Left ventricle myocardium inferior (tissue), 1 donor: ENCODE data around the gene IGF2BP1. TPM values are rescaled to one million over a fixed set of nuclear protein-coding genes. Genes with fewer than 3 reads are reported as not detected.

Source experiments
- DNase-seq: peaks from one replicate; pipeline ENCODE4 v3.0.0-alpha.2; 2020
- H3K27ac ChIP-seq: fragments of 200-600 bp; replicated peaks from 2 replicates; pipeline ENCODE4 v1.8.0; 2021
- H3K27me3 ChIP-seq: fragments of 200-600 bp; 2 replicates; pipeline ENCODE4 v1.8.0; 2021; ENCODE audit warnings: low read depth
- H3K36me3 ChIP-seq: fragments of 200-600 bp; 2 replicates; pipeline ENCODE4 v1.8.0; 2021
- H3K4me1 ChIP-seq: fragments of 200-600 bp; 2 replicates; pipeline ENCODE4 v1.8.0; 2021
- H3K4me3 ChIP-seq: fragments of 200-600 bp; 2 replicates; pipeline ENCODE4 v1.8.0; 2021; ENCODE audit warnings: mild to moderate bottlenecking, moderate library complexity
- H3K9me3 ChIP-seq: fragments of 200-600 bp; replicated peaks from 2 replicates; pipeline ENCODE4 v1.8.0; 2021
- CTCF ChIP-seq: fragments of 200-600 bp; IDR thresholded peaks from 2 replicates; pipeline ENCODE4 v1.8.0; 2021; ENCODE audit warnings: antibody characterized with exemption, mild to moderate bottlenecking, borderline replicate concordance
- intact Hi-C: fragments of 100-400 bp; cut with micrococcal nuclease; formaldehyde crosslinking; loops from one replicate; pipeline ENCODE4 v1.11.0; 2022
- long read RNA-seq: library from polyadenylated mRNA; unstranded; transcript quantifications from one replicate; pipeline ENCODE4 v2.0.0, GENCODE V29; 2021
- total RNA-seq: library from RNA; stranded (reverse); fragmentation: NEBNext Ultra II Directional; extraction: Animal tissue kit (Norgen Biotek cat#: 25700); gene quantifications from one replicate; pipeline ENCODE4 v1.2.1, GENCODE V29; 2021
- donor health status: DM: no; HTN: yes; CAD: no; lungs with severe emphysema.

IGF2BP1 gene
- total RNA-seq: not detected
- long read RNA-seq: 0 reads

- no peak for DNase-seq
- Histone ChIP-seq H3K4me3 (peak within 1 kb of the TSS; percentile 50), H3K27ac (no peak within 1 kb of the TSS), H3K36me3 (no peaks in the 10 kb centered on the region), H3K9me3 (no peaks in the 10 kb centered on the region), H3K27me3 (peaks cover 100% of the 10 kb centered on the region), H3K4me1 (peaks cover 31% of the 10 kb centered on the region)
- no peak for TF ChIP-seq CTCF
- intact Hi-C loops: no loop called here
Observed at GRCh38 chr17:48997103-48997826, at the start of gene IGF2BP1. IGF2BP1 (plus strand) TSS chr17:48997385; CDS start chr17:48997746, 361 bp downstream.

DNA sequence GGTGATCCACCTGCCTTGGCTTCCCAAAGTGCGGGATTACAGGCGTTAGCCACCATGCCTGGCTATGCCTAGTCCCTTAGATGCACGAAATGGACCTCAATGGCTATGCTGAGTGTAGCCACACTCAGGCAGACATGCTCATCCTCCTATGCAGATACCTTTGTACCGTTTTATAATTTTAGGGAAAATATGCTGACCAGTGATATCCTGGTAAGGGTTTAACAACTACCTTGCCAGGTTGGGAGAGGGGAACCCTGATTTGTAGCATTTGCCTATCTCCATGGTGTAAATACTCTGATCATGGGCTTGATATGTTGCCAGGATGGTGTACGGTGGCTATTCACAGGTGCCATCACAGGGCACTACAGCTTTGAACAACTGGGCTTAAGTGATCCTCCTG is 45.6 kb upstream of the IGF2BP1 start:
- Histone ChIP-seq H3K4me3 (no peak overlapping the region), H3K36me3 (no peaks in the 10 kb centered on the region), H3K9me3 (no peaks in the 10 kb centered on the region), H3K4me1 (no peaks in the 10 kb centered on the region), H3K27me3 (peaks cover 67% of the 10 kb centered on the region), H3K27ac (no peak overlapping the region)
- intact Hi-C loops: no loop called here
- TF ChIP-seq CTCF: no peak
- no peak for DNase-seq

DNA sequence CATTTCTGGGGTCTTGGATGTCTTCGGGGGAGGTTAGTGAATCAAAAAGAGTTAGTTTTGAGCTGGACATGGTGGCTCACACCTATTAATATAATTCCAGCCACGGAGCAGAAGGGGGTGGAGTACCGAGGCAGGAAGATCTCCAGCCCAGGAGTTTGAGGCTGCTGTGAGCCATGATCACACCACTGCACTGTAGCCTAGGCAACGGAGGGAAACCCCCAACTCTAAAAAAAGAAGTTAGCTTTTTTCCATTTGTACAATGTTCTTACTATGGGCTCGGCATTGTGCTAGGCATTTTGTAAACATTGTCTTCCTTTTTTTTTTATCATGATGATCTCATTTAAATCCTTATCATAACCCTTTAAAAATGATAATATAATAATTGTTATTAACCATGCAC is 44.3 kb upstream of the IGF2BP1 start:
- Histone ChIP-seq H3K36me3 (no peaks in the 10 kb centered on the region), H3K4me1 (no peaks in the 10 kb centered on the region), H3K4me3 (no peak overlapping the region), H3K27me3 (peaks cover 81% of the 10 kb centered on the region), H3K9me3 (no peaks in the 10 kb centered on the region), H3K27ac (no peak overlapping the region)
- intact Hi-C loops: no loop called here
- no peak for DNase-seq
- TF ChIP-seq CTCF: no peak

DNA sequence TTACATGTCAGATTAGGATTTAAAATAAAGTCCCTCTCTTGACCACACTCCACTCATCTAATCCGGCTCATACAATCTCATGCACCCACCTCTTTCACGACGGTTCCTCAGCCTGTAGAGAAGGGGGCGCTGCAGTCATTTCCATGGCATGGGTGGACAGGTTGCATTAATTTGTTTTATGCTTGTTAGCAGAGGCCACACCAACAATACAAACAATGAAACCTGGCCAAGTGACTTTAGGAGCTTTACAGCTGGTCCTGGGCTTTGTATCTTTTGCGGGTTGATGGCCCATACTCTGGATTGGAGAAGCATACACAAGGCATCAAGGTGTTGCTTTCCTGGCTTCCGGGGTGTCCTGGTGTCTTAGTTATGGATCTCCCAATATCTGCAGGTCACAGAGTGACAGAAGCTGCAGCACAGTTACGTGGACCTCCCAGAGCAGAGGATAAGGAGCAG is 42.9 kb upstream of the IGF2BP1 start:
- no peak overlapping the region for H3K27ac ChIP-seq
- no peak for TF ChIP-seq CTCF
- peaks cover 92% of the 10 kb centered on the region for H3K27me3 ChIP-seq
- H3K4me3 ChIP-seq: no peak overlapping the region
- no peaks in the 10 kb centered on the region for H3K4me1 ChIP-seq
- H3K36me3 ChIP-seq: no peaks in the 10 kb centered on the region
- intact Hi-C loops: no loop called here
- DNase-seq: no peak
- H3K9me3 ChIP-seq: no peaks in the 10 kb centered on the region

DNA sequence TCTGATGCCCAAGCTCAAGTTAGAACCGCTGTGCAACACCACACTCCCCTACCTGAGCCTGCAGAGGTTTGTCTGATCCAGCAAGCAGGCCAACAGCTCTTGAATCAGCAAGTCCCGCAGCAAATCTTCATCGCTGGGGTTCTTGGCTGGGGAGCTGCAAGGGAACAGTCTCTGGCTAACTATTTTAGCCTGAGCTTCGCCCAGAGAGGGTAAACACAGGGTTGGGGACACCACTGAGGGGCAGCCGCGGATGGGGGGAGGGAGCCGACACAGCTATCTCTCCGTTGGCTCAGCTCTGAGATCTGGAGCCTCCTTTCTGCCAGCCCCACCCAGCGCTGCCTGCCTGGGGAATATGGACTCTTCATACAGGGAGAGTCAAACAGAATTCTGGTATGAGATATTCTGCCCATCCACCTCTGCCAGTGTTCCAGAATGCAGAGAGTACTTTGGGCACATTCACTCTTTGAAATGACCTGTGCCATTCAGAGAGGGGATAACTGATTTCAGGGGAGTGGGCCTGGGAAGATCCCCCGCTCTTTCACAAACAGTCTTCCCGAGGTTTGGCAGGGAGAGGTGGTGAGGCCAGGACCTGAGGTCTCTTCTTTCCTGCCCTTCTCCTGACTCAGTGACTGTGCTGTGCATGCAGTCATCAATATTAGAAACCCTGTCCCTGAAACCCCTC is 36.2 kb upstream of the IGF2BP1 start:
- Histone ChIP-seq H3K9me3 (no peaks in the 10 kb centered on the region), H3K27me3 (peaks cover 92% of the 10 kb centered on the region), H3K4me1 (no peaks in the 10 kb centered on the region), H3K4me3 (no peak overlapping the region), H3K36me3 (no peaks in the 10 kb centered on the region), H3K27ac (no peak overlapping the region)
- no peak for DNase-seq
- no peak for TF ChIP-seq CTCF
- intact Hi-C loops: no loop called here
